ENCODE results near the gene LDHB. TPM values are rescaled to one million over a fixed set of nuclear protein-coding genes. Genes with fewer than 3 reads are reported as not detected.

LDHB gene
- total and polyA plus RNA-seq, 9 of the 15 experiments (the other 6 are each of a cell fraction or from before 2014, with no cell fraction given), result 743 to 2,680 (median 968) TPM

GRCh38 chr12:21657326-21658077, at the start of gene LDHB (continued):
- no peak for TF ChIP-seq DIDO1 (tag; IDR thresholded peaks at IDR 0.05; ENCODE audit: low read depth)
- peak; percentile 92 to 96 for TF ChIP-seq E2F6 (IDR thresholded peaks at IDR 0.05; ENCODE audit: borderline replicate concordance in 1 of 2, extremely low read depth in 1 of 2, insufficient read depth in 1 of 2, insufficient read length in 1 of 2, low read depth in 1 of 2, low read length in 1 of 2, poor library complexity in 1 of 2, severe bottlenecking in 1 of 2)
- peak; percentile 31; the same call in 1 of the 2 replicates for TF ChIP-seq ETV1 (tag; conservative IDR thresholded peaks at IDR 0.05; ENCODE audit: low read depth)
- peak; percentile 88 for TF ChIP-seq POLR2G (IDR thresholded peaks at IDR 0.05; ENCODE audit: low read depth, low read length)
- TF ChIP-seq, protein P1, sequence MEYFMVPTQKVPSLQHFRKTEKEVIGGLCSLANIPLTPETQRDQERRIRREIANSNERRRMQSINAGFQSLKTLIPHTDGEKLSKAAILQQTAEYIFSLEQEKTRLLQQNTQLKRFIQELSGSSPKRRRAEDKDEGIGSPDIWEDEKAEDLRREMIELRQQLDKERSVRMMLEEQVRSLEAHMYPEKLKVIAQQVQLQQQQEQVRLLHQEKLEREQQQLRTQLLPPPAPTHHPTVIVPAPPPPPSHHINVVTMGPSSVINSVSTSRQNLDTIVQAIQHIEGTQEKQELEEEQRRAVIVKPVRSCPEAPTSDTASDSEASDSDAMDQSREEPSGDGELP (CRISPR knock-in tag; IDR thresholded peaks at IDR 0.05; ENCODE audit: borderline replicate concordance), result peak; percentile 88
- peak; percentile 86 for TF ChIP-seq USF1 (CRISPR knock-in tag; IDR thresholded peaks at IDR 0.05)
- TF ChIP-seq CHCHD3 (CRISPR knock-in tag; IDR thresholded peaks at IDR 0.05), result no peak
- peak; percentile 38 to 89 (median 75) for TF ChIP-seq YY1 (IDR thresholded peaks at IDR 0.05; ENCODE audit: borderline replicate concordance in 1 of 3, control insufficient read depth in 1 of 3, extremely low read depth in 1 of 3, insufficient read depth in 3 of 3, insufficient read length in 1 of 3, insufficient replicate concordance in 2 of 3, low read depth in 1 of 3, low read length in 2 of 3)
- TF ChIP-seq MAX (CRISPR knock-in tag; IDR thresholded peaks at IDR 0.05), result peak; percentile 95
- TF ChIP-seq, protein P2, sequence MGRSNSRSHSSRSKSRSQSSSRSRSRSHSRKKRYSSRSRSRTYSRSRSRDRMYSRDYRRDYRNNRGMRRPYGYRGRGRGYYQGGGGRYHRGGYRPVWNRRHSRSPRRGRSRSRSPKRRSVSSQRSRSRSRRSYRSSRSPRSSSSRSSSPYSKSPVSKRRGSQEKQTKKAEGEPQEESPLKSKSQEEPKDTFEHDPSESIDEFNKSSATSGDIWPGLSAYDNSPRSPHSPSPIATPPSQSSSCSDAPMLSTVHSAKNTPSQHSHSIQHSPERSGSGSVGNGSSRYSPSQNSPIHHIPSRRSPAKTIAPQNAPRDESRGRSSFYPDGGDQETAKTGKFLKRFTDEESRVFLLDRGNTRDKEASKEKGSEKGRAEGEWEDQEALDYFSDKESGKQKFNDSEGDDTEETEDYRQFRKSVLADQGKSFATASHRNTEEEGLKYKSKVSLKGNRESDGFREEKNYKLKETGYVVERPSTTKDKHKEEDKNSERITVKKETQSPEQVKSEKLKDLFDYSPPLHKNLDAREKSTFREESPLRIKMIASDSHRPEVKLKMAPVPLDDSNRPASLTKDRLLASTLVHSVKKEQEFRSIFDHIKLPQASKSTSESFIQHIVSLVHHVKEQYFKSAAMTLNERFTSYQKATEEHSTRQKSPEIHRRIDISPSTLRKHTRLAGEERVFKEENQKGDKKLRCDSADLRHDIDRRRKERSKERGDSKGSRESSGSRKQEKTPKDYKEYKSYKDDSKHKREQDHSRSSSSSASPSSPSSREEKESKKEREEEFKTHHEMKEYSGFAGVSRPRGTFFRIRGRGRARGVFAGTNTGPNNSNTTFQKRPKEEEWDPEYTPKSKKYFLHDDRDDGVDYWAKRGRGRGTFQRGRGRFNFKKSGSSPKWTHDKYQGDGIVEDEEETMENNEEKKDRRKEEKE (IDR thresholded peaks at IDR 0.05; ENCODE audit: borderline replicate concordance in 1 of 2, control insufficient read depth in 1 of 2, low read depth in 2 of 2, low read length in 1 of 2), result 0 out of 4 replicates have a peak, but pooled peaks of 1 of the 2 experiments have one; percentile 29
- TF ChIP-seq EGR1 (conservative IDR thresholded peaks at IDR 0.05), result 0 out of 2 replicates have a peak, but pooled peaks have one; percentile 11

All from K562 (cell line).